Measurements from ENCODE around the gene MCL1.
A peak's percentile ranks its signal among the peaks of the same experiment; 100 is the strongest.

MCL1 gene

DNA sequence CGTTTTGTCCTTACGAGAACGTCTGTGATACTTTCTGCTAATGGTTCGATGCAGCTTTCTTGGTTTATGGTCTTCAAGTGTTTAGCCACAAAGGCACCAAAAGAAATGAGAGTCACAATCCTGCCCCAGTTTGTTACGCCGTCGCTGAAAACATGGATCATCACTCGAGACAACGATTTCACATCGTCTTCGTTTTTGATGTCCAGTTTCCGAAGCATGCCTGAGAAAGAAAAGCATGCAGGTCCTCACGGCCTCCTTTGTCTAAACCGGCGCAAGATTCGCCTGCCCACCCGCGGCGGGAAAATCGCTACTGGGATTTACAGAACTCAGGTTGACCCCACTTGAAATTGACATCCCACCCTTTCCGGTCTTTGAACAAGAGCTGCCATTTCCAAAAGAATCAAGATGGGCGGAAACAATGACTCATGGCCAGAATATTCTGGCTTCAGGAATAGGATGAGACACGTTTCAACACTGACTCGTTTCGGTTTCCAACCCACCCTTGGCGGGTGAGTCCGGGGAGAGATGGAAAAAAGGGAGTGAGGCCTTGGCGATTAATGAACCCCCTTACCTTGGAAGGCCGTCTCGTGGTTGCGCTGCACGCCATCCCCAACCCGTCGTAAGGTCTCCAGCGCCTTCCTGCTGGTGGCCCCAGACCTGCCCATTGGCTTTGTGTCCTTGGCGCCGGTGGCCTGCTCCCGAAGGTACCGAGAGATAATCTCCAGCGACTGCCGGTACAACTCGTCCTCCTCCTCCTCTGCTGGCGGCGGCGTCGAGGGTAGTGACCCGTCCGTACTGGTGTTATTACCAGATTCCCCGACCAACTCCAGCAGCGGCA is 919 bp downstream of the MCL1 start (continued):
- TF ChIP-seq, protein P1, sequence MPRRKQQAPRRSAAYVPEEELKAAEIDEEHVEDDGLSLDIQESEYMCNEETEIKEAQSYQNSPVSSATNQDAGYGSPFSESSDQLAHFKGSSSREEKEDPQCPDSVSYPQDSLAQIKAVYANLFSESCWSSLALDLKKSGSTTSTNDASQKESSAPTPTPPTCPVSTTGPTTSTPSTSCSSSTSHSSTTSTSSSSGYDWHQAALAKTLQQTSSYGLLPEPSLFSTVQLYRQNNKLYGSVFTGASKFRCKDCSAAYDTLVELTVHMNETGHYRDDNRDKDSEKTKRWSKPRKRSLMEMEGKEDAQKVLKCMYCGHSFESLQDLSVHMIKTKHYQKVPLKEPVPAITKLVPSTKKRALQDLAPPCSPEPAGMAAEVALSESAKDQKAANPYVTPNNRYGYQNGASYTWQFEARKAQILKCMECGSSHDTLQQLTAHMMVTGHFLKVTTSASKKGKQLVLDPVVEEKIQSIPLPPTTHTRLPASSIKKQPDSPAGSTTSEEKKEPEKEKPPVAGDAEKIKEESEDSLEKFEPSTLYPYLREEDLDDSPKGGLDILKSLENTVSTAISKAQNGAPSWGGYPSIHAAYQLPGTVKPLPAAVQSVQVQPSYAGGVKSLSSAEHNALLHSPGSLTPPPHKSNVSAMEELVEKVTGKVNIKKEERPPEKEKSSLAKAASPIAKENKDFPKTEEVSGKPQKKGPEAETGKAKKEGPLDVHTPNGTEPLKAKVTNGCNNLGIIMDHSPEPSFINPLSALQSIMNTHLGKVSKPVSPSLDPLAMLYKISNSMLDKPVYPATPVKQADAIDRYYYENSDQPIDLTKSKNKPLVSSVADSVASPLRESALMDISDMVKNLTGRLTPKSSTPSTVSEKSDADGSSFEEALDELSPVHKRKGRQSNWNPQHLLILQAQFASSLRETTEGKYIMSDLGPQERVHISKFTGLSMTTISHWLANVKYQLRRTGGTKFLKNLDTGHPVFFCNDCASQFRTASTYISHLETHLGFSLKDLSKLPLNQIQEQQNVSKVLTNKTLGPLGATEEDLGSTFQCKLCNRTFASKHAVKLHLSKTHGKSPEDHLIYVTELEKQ (tag by site-specific recombination; IDR thresholded peaks at IDR 0.05; ENCODE audit: borderline replicate concordance): no peak
- TF ChIP-seq TCF7L2 (IDR thresholded peaks at IDR 0.05; ENCODE audit: borderline replicate concordance, low read depth, low read length) (no peak), ZBTB8A (tag by site-specific recombination; IDR thresholded peaks at IDR 0.05) (no peak), EGR2 (tag by site-specific recombination; IDR thresholded peaks at IDR 0.05; ENCODE audit: low read depth) (peak; percentile 57), ZNF843 (tag by site-specific recombination; IDR thresholded peaks at IDR 0.05) (peak; percentile 34; the same call in 1 of the 2 replicates), ZNF701 (tag by site-specific recombination; IDR thresholded peaks at IDR 0.05) (no peak), ZBTB48 (tag by site-specific recombination; IDR thresholded peaks at IDR 0.05) (no peak), ZNF23 (tag by site-specific recombination; IDR thresholded peaks at IDR 0.05; ENCODE audit: borderline replicate concordance) (no peak), OSR2 (tag by site-specific recombination; IDR thresholded peaks at IDR 0.05) (peak; percentile 63), GLIS2 (tag by site-specific recombination; IDR thresholded peaks at IDR 0.05) (no peak), ZEB2 (tag by site-specific recombination; IDR thresholded peaks at IDR 0.05) (peak; percentile 67), ZNF623 (tag by site-specific recombination; IDR thresholded peaks at IDR 0.05) (no peak), KLF9 (tag by site-specific recombination; IDR thresholded peaks at IDR 0.05; ENCODE audit: low read depth) (0 out of 2 replicates have a peak, but pooled peaks have one; percentile 52), ZNF776 (tag by site-specific recombination; IDR thresholded peaks at IDR 0.05; ENCODE audit: borderline replicate concordance) (no peak), ZNF596 (tag by site-specific recombination; IDR thresholded peaks at IDR 0.05) (no peak), KLF10 (tag by site-specific recombination; IDR thresholded peaks at IDR 0.05) (peak; percentile 38), ZBTB21 (tag by site-specific recombination; IDR thresholded peaks at IDR 0.05) (0 out of 2 replicates have a peak, but pooled peaks have one; percentile 34), ZFP3 (tag by site-specific recombination; IDR thresholded peaks at IDR 0.05; ENCODE audit: low read depth) (no peak), GFI1B (tag by site-specific recombination; IDR thresholded peaks at IDR 0.05) (no peak), ZNF558 (tag by site-specific recombination; IDR thresholded peaks at IDR 0.05) (no peak), ZNF157 (tag by site-specific recombination; IDR thresholded peaks at IDR 0.05) (no peak), ZNF660 (tag by site-specific recombination; IDR thresholded peaks at IDR 0.05) (peak; percentile 79), ZSCAN23 (tag by site-specific recombination; IDR thresholded peaks at IDR 0.05) (no peak), WT1 (tag by site-specific recombination; IDR thresholded peaks at IDR 0.05) (0 out of 2 replicates have a peak, but pooled peaks have one; percentile 44), ZNF324 (tag by site-specific recombination; IDR thresholded peaks at IDR 0.05) (peak; percentile 43; the same call in 1 of the 2 replicates), ZFP41 (tag by site-specific recombination; IDR thresholded peaks at IDR 0.05; ENCODE audit: borderline replicate concordance) (no peak)
- TF ChIP-seq, protein P2, sequence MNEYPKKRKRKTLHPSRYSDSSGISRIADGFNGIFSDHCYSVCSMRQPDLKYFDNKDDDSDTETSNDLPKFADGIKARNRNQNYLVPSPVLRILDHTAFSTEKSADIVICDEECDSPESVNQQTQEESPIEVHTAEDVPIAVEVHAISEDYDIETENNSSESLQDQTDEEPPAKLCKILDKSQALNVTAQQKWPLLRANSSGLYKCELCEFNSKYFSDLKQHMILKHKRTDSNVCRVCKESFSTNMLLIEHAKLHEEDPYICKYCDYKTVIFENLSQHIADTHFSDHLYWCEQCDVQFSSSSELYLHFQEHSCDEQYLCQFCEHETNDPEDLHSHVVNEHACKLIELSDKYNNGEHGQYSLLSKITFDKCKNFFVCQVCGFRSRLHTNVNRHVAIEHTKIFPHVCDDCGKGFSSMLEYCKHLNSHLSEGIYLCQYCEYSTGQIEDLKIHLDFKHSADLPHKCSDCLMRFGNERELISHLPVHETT (tag by site-specific recombination; IDR thresholded peaks at IDR 0.05): peak; percentile 24; the same call in 1 of the 2 replicates
- TF ChIP-seq, protein P3, sequence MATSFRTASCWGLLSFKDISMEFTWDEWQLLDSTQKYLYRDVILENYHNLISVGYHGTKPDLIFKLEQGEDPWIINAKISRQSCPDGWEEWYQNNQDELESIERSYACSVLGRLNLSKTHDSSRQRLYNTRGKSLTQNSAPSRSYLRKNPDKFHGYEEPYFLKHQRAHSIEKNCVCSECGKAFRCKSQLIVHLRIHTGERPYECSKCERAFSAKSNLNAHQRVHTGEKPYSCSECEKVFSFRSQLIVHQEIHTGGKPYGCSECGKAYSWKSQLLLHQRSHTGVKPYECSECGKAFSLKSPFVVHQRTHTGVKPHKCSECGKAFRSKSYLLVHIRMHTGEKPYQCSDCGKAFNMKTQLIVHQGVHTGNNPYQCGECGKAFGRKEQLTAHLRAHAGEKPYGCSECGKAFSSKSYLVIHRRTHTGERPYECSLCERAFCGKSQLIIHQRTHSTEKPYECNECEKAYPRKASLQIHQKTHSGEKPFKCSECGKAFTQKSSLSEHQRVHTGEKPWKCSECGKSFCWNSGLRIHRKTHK (tag by site-specific recombination; IDR thresholded peaks at IDR 0.05): no peak
- TF ChIP-seq, protein P4, sequence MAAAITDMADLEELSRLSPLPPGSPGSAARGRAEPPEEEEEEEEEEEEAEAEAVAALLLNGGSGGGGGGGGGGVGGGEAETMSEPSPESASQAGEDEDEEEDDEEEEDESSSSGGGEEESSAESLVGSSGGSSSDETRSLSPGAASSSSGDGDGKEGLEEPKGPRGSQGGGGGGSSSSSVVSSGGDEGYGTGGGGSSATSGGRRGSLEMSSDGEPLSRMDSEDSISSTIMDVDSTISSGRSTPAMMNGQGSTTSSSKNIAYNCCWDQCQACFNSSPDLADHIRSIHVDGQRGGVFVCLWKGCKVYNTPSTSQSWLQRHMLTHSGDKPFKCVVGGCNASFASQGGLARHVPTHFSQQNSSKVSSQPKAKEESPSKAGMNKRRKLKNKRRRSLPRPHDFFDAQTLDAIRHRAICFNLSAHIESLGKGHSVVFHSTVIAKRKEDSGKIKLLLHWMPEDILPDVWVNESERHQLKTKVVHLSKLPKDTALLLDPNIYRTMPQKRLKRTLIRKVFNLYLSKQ (tag by site-specific recombination; IDR thresholded peaks at IDR 0.05; ENCODE audit: borderline replicate concordance): no peak
- TF ChIP-seq, protein P5, sequence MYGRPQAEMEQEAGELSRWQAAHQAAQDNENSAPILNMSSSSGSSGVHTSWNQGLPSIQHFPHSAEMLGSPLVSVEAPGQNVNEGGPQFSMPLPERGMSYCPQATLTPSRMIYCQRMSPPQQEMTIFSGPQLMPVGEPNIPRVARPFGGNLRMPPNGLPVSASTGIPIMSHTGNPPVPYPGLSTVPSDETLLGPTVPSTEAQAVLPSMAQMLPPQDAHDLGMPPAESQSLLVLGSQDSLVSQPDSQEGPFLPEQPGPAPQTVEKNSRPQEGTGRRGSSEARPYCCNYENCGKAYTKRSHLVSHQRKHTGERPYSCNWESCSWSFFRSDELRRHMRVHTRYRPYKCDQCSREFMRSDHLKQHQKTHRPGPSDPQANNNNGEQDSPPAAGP (tag by site-specific recombination; IDR thresholded peaks at IDR 0.05): peak; percentile 95

All from HEK293 (cell line).